H1 (cell line): Measurements from ENCODE around the gene RIC8A. TPM values are rescaled to one million over a fixed set of nuclear protein-coding genes. Genes with fewer than 3 reads are reported as not detected.

Experiments used
- CTCF ChIA-PET: fragments of 300-600 bp; sonication (Branson Sonifier 250); formaldehyde crosslinking; loops from one replicate; lab custom pipeline; 2021; ENCODE audit not compliant: partially characterized antibody; lab: Charles Lee
- POLR2A ChIA-PET: fragments of 300-600 bp; sonication (Branson Sonifier 250); formaldehyde crosslinking; loops from one replicate; lab custom pipeline; 2021; ENCODE audit warnings: inconsistent platforms; ENCODE audit not compliant: partially characterized antibody; lab: Charles Lee
- DNase-seq, 2 experiments: peaks; one replicate each; pipeline versions ENCODE4 v3.0.0 to v3.0.0-alpha.2; 2010 to 2022; ENCODE audit warnings: low spot score in 2 of 2, low read depth in 1 of 2, mixed read lengths in 1 of 2
- FAIRE-seq: peaks from 2 replicates; lab custom pipeline; 2011; peaks lifted over from hg19 to GRCh38; lab: Jason Lieb, UNC
- H2AFZ ChIP-seq: 2 replicates; pipeline ENCODE4 v1.8.1; 2012; ENCODE audit warnings: low read length, inconsistent platforms
- H2AK5ac ChIP-seq: 2 replicates; pipeline ENCODE4 v1.6.1; 2013; ENCODE audit warnings: low read depth, low read length
- H2BK120ac ChIP-seq: replicated peaks from 2 replicates; pipeline ENCODE3; 2013; ENCODE audit warnings: low read depth, low read length, inconsistent platforms
- H2BK12ac ChIP-seq: 2 replicates; pipeline ENCODE4 v1.6.1; 2013; ENCODE audit warnings: low read depth, low read length
- H2BK15ac ChIP-seq: 2 replicates; pipeline ENCODE4 v1.6.1; 2013; ENCODE audit warnings: low read length
- H2BK20ac ChIP-seq: 2 replicates; pipeline ENCODE4 v1.6.1; 2013; ENCODE audit warnings: low read length
- H2BK5ac ChIP-seq: 2 replicates; pipeline ENCODE4 v1.6.1; 2013; ENCODE audit warnings: low read depth, low read length
- H3K14ac ChIP-seq: 2 replicates; pipeline ENCODE4 v1.6.1; 2013; ENCODE audit warnings: inconsistent platforms; ENCODE audit not compliant: insufficient read length
- H3K18ac ChIP-seq: 2 replicates; pipeline ENCODE4 v1.6.1; 2013; ENCODE audit warnings: low read length; ENCODE audit errors: extremely low read depth
- H3K23ac ChIP-seq: 2 replicates; pipeline ENCODE4 v1.6.1; 2013; ENCODE audit warnings: inconsistent platforms; ENCODE audit not compliant: insufficient read length
- H3K23me2 ChIP-seq: 2 replicates; pipeline ENCODE4 v1.6.1; 2013; ENCODE audit warnings: low read depth, low read length
- H3K27ac ChIP-seq: 2 replicates; pipeline ENCODE4 v1.6.1; 2011; ENCODE audit warnings: low read depth, low read length, inconsistent platforms
- H3K27me3 ChIP-seq, 4 experiments: replicated peaks in 1 of 4; 1 replicate in 1 of 4; 2 replicates in 3 of 4; pipeline versions ENCODE4 v1.6.1 to v1.8.1; 2011 to 2013; ENCODE audit warnings: low read length in 3 of 4, mild to moderate bottlenecking in 3 of 4, inconsistent platforms in 2 of 4, mixed read lengths in 2 of 4, moderate library complexity in 1 of 4; ENCODE audit not compliant: control insufficient read depth in 3 of 4, insufficient read depth in 3 of 4; ENCODE audit errors: extremely low read depth in 1 of 4
- H3K36me3 ChIP-seq, 4 experiments: 2 replicates each; pipeline versions ENCODE4 v1.6.1 to v1.8.1; 2011 to 2013; ENCODE audit warnings: mild to moderate bottlenecking in 4 of 4, low read length in 3 of 4, moderate library complexity in 2 of 4, control low read depth in 1 of 4, inconsistent platforms in 1 of 4; ENCODE audit not compliant: insufficient read depth in 4 of 4, control insufficient read depth in 2 of 4
- H3K4ac ChIP-seq: replicated peaks from 2 replicates; pipeline ENCODE3; 2013; ENCODE audit warnings: low read length, low read depth, mixed read lengths, inconsistent platforms; ENCODE audit not compliant: insufficient read length
- H3K4me1 ChIP-seq, 4 experiments: replicated peaks in 1 of 4; 1 replicate in 1 of 4; 2 replicates in 3 of 4; pipeline versions ENCODE4 v1.6.1 to v1.8.1; 2011 to 2013; ENCODE audit warnings: low read length in 3 of 4, inconsistent platforms in 2 of 4, mixed read lengths in 1 of 4; ENCODE audit not compliant: insufficient read depth in 4 of 4, control insufficient read depth in 3 of 4
- H3K4me2 ChIP-seq, 2 experiments: 2 replicates each; pipeline versions ENCODE4 v1.6.1 to v1.8.1; 2011 to 2013; ENCODE audit warnings: low read depth in 2 of 2, low read length in 2 of 2, control low read depth in 1 of 2, inconsistent platforms in 1 of 2, mild to moderate bottlenecking in 1 of 2; ENCODE audit not compliant: insufficient read depth in 1 of 2
- H3K4me3 ChIP-seq, 4 experiments: fragments of 200-600, 300-600 bp in 1 of 4; sonication (generic), shearing (Covaris generic), sonication (Bioruptor Twin) in 1 of 4; 2 replicates each; pipeline versions ENCODE4 v1.5.1 to v1.8.1; 2011 to 2016; ENCODE audit warnings: low read length in 4 of 4, low read depth in 3 of 4, control low read depth in 2 of 4, inconsistent platforms in 2 of 4, mild to moderate bottlenecking in 2 of 4, mixed read lengths in 1 of 4, moderate library complexity in 1 of 4; ENCODE audit not compliant: insufficient read depth in 2 of 4; ENCODE audit errors: extremely low read depth in 1 of 4
- H3K56ac ChIP-seq: replicated peaks from 2 replicates; pipeline ENCODE3; 2013; ENCODE audit warnings: low read depth, mild to moderate bottlenecking, mixed read lengths, low read length, inconsistent platforms; ENCODE audit not compliant: insufficient read length
- H3K79me1 ChIP-seq: 2 replicates; pipeline ENCODE4 v1.6.1; 2013; ENCODE audit warnings: low read depth, low read length, control low read depth
- H3K79me2 ChIP-seq, 2 experiments: 2 replicates each; pipeline versions ENCODE4 v1.6.1 to v1.8.1; 2012 to 2013; ENCODE audit warnings: low read length in 2 of 2, mild to moderate bottlenecking in 2 of 2, inconsistent platforms in 1 of 2; ENCODE audit not compliant: insufficient read depth in 2 of 2, control insufficient read depth in 1 of 2
- H3K9ac ChIP-seq, 4 experiments: replicated peaks in 1 of 4; 1 replicate in 1 of 4; 2 replicates in 3 of 4; pipeline versions ENCODE4 v1.6.1 to v1.8.1; 2011 to 2013; ENCODE audit warnings: low read depth in 3 of 4, low read length in 3 of 4, control low read depth in 2 of 4, mild to moderate bottlenecking in 2 of 4, moderate library complexity in 2 of 4, inconsistent platforms in 1 of 4; ENCODE audit errors: extremely low read depth in 1 of 4
- H3K9me3 ChIP-seq, 2 experiments: 2 replicates each; pipeline versions ENCODE4 v1.6.1 to v1.8.1; 2012 to 2013; ENCODE audit warnings: mild to moderate bottlenecking in 2 of 2, moderate library complexity in 2 of 2, control low read depth in 1 of 2, inconsistent platforms in 1 of 2, low read depth in 1 of 2, low read length in 1 of 2, mixed read lengths in 1 of 2; ENCODE audit not compliant: insufficient read depth in 2 of 2
- H4K20me1 ChIP-seq, 2 experiments: replicated peaks in 1 of 2; 2 replicates each; pipeline versions ENCODE3 to v1.8.1; 2011 to 2013; ENCODE audit warnings: inconsistent platforms in 2 of 2, low read length in 2 of 2, mild to moderate bottlenecking in 1 of 2; ENCODE audit not compliant: insufficient read depth in 2 of 2, control insufficient read depth in 1 of 2
- H4K5ac ChIP-seq: 2 replicates; pipeline ENCODE4 v1.6.1; 2013; ENCODE audit warnings: low read length, low read depth, mixed read lengths, inconsistent platforms; ENCODE audit not compliant: insufficient read length
- H4K8ac ChIP-seq: 2 replicates; pipeline ENCODE4 v1.8.0; 2013; ENCODE audit warnings: mild to moderate bottlenecking, moderate library complexity, low read length, inconsistent platforms; ENCODE audit not compliant: insufficient read depth; ENCODE audit errors: extremely low read depth
- H4K91ac ChIP-seq: replicated peaks from 2 replicates; pipeline ENCODE3; 2013; ENCODE audit warnings: low read length, mixed read lengths, inconsistent platforms; ENCODE audit not compliant: insufficient read length
- BCL11A ChIP-seq, 2 experiments: IDR thresholded peaks; one replicate each; pipeline ENCODE4 v1.6.1; 2011; ENCODE audit warnings: low read depth in 2 of 2, low read length in 2 of 2, mild to moderate bottlenecking in 2 of 2
- CHD2 ChIP-seq: IDR thresholded peaks from 2 replicates; pipeline ENCODE4 v1.6.1; 2012; ENCODE audit warnings: low read length, improper control_type of control experiment
- EGR1 ChIP-seq: IDR thresholded peaks from 2 replicates; pipeline ENCODE4 v1.6.1; 2011; ENCODE audit warnings: low read depth, low read length, borderline replicate concordance
- GABPA ChIP-seq: IDR thresholded peaks from 2 replicates; pipeline ENCODE4 v1.6.1; 2011; ENCODE audit warnings: mild to moderate bottlenecking, low read length, moderate library complexity, borderline replicate concordance; ENCODE audit not compliant: insufficient read depth
- KDM4A ChIP-seq: IDR thresholded peaks from one replicate; pipeline ENCODE4 v1.7.1; 2012; ENCODE audit warnings: low read depth, mild to moderate bottlenecking, moderate library complexity, low read length, inconsistent platforms; ENCODE audit not compliant: severe bottlenecking
- NRF1 ChIP-seq: IDR thresholded peaks from 2 replicates; pipeline ENCODE4 v1.6.1; 2011; ENCODE audit warnings: mild to moderate bottlenecking, low read depth, low read length, improper control_type of control experiment
- RBBP5 ChIP-seq: IDR thresholded peaks from 2 replicates; pipeline ENCODE4 v1.7.1; 2012; ENCODE audit warnings: low read depth, mild to moderate bottlenecking, inconsistent platforms, low read length, moderate library complexity, borderline replicate concordance
- SIRT6 ChIP-seq: IDR thresholded peaks from one replicate; pipeline ENCODE4 v1.7.1; 2012; ENCODE audit warnings: low read length, inconsistent platforms
- SIX5 ChIP-seq: IDR thresholded peaks from 2 replicates; pipeline ENCODE4 v1.6.1; 2011; ENCODE audit warnings: mild to moderate bottlenecking, low read depth, low read length
- SP2 ChIP-seq: IDR thresholded peaks from 2 replicates; pipeline ENCODE4 v1.6.1; 2012; ENCODE audit warnings: mild to moderate bottlenecking, low read length, inconsistent platforms
- TAF1 ChIP-seq: IDR thresholded peaks from 2 replicates; pipeline ENCODE4 v1.6.1; 2011; ENCODE audit warnings: mild to moderate bottlenecking, low read depth, low read length
- WGBS, 2 experiments: shearing (Covaris generic) in 1 of 2; methylation state at CpG; one replicate each; pipeline versions ENCODE4 v1.1.6 to v1.1.7; 2013 to 2015; ENCODE audit warnings: low lambda C conversion rate in 2 of 2, mixed read lengths in 2 of 2, inconsistent platforms in 1 of 2, low coverage in 1 of 2, missing lambda C conversion rate in 1 of 2; ENCODE audit not compliant: insufficient replicate concordance in 2 of 2, insufficient coverage in 1 of 2, insufficient read length in 1 of 2; ENCODE audit errors: extremely low coverage in 1 of 2, missing lambda C conversion rate in 1 of 2; 5-methylcytosine and 5-hydroxymethylcytosine counted together
- polyA plus RNA-seq, 7 experiments: library from polyadenylated mRNA; depleted of rRNA in 3 of 7; stranded (reverse) in 5 of 7; unstranded in 2 of 7; fragments of >200 nt in 5 of 7; fragments of 200-250 nt in 2 of 7; gene quantifications; 1 replicate in 5 of 7; 2 replicates in 1 of 7; 4 replicates in 1 of 7; pipeline versions ENCODE4 v1.2.1 to v1.2.3, GENCODE V29; 2011 to 2013; ENCODE audit warnings: missing spikeins in 2 of 7, mixed read lengths in 2 of 7
- total RNA-seq: library from RNA; stranded (reverse); fragmentation: NEBNext Ultra II Directional; extraction: Animal tissue kit (Norgen Biotek cat#: 25700); gene quantifications from 2 replicates; pipeline ENCODE4 v1.2.1, GENCODE V29; 2021
- TF ChIP-seq, protein P1 (sequence below): IDR thresholded peaks from 2 replicates; pipeline ENCODE4 v1.6.1; 2011; ENCODE audit warnings: low read depth, mild to moderate bottlenecking, low read length; ENCODE audit not compliant: insufficient read depth

RIC8A gene
- total and polyA plus RNA-seq, 2 of the 8 experiments (the other 6 are each of a cell fraction or from before 2014, with no cell fraction given) = 67.0 to 105 TPM

- no peak overlapping the region for H2AK5ac ChIP-seq
- no peak overlapping the region for H3K9ac ChIP-seq
- H3K27me3 ChIP-seq = no peaks in the 10 kb centered on the region
- no peaks in the 10 kb centered on the region for H3K23me2 ChIP-seq
- FAIRE-seq (no peak), DNase-seq (no peak)
- TF ChIP-seq BCL11A (IDR thresholded peaks at IDR 0.05; ENCODE audit: low read depth in 2 of 2, low read length in 2 of 2) = no peak
- TF ChIP-seq SP2 = no peak
- no peak for TF ChIP-seq KDM4A
- TF ChIP-seq CHD2 = no peak
- TF ChIP-seq RBBP5 = no peak
- TF ChIP-seq EGR1 = no peak
- TF ChIP-seq GABPA = no peak
- no peak for TF ChIP-seq SIX5
- TF ChIP-seq, protein P1, sequence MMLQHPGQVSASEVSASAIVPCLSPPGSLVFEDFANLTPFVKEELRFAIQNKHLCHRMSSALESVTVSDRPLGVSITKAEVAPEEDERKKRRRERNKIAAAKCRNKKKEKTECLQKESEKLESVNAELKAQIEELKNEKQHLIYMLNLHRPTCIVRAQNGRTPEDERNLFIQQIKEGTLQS = no peak
- no peak for TF ChIP-seq NRF1
- no peak for TF ChIP-seq TAF1
- no peak for TF ChIP-seq SIRT6
- no peak overlapping the region for H3K18ac ChIP-seq
- ChIA-PET CTCF (interaction anchor here (1.7 to 2.1 kb wide), 2 partner anchors 33 to 144 kb away, joined by 6 to 8 read pairs; no protein-coding TSS in a partner anchor), POLR2A (interaction anchor here (1.6 to 8.7 kb wide), 4 partner anchors 8 to 153 kb away, joined by 5 to 99 read pairs (median 7); partner anchors contain the start of genes B4GALNT4, PSMD13 and SIRT3)
- H4K8ac ChIP-seq = no peak overlapping the region
- 94% methylated on average over 3 of the region's 3 CpGs; no CpG with 5 or more reads in 1 of the 2 experiments for WGBS, 2 experiments
- H4K20me1 ChIP-seq = peaks cover 0 to 1% of the 10 kb centered on the region in 2 experiments
- H3K36me3 ChIP-seq = peaks cover 9 to 25% (median 16%) of the 10 kb centered on the region in 4 experiments
- H3K4me2 ChIP-seq = no peak overlapping the region
- no peak overlapping the region for H3K4ac ChIP-seq
- H2BK15ac ChIP-seq = no peak overlapping the region
- no peak overlapping the region for H3K56ac ChIP-seq
- no peak overlapping the region for H2AFZ ChIP-seq
- no peak overlapping the region for H3K14ac ChIP-seq
- no peak overlapping the region for H4K91ac ChIP-seq
- no peak overlapping the region for H3K27ac ChIP-seq
- no peak overlapping the region for H4K5ac ChIP-seq
- no peak overlapping the region for H2BK120ac ChIP-seq
- no peaks in the 10 kb centered on the region for H3K79me1 ChIP-seq
- H3K79me2 ChIP-seq = no peaks in the 10 kb centered on the region
- no peak overlapping the region for H2BK12ac ChIP-seq
- no peaks in the 10 kb centered on the region for H3K4me1 ChIP-seq
- no peak overlapping the region for H2BK20ac ChIP-seq
- no peak overlapping the region for H3K23ac ChIP-seq
- H3K4me3 ChIP-seq = no peak overlapping the region
- no peaks in the 10 kb centered on the region for H3K9me3 ChIP-seq
- no peak overlapping the region for H2BK5ac ChIP-seq
Measured at GRCh38 chr11:217704-218103, 10.2 kb downstream of the RIC8A start.
